Activated naive CD4-positive, alpha-beta T cell treated with anti-CD3 and anti-CD28 coated beads, Interleukin-2, amount 50 U/mL, for 16 hours (primary cell): ENCODE results near the gene HECTD4.
"Not testable (repeated sequence)": the region's sequence is repeated elsewhere in the genome, so short reads cannot be mapped to it uniquely, and the experiment has no call there.

Experiments
- DNase-seq: peaks from one replicate; pipeline ENCODE4 v3.0.0-alpha.2; 2020

The HECTD4 gene, protein sequence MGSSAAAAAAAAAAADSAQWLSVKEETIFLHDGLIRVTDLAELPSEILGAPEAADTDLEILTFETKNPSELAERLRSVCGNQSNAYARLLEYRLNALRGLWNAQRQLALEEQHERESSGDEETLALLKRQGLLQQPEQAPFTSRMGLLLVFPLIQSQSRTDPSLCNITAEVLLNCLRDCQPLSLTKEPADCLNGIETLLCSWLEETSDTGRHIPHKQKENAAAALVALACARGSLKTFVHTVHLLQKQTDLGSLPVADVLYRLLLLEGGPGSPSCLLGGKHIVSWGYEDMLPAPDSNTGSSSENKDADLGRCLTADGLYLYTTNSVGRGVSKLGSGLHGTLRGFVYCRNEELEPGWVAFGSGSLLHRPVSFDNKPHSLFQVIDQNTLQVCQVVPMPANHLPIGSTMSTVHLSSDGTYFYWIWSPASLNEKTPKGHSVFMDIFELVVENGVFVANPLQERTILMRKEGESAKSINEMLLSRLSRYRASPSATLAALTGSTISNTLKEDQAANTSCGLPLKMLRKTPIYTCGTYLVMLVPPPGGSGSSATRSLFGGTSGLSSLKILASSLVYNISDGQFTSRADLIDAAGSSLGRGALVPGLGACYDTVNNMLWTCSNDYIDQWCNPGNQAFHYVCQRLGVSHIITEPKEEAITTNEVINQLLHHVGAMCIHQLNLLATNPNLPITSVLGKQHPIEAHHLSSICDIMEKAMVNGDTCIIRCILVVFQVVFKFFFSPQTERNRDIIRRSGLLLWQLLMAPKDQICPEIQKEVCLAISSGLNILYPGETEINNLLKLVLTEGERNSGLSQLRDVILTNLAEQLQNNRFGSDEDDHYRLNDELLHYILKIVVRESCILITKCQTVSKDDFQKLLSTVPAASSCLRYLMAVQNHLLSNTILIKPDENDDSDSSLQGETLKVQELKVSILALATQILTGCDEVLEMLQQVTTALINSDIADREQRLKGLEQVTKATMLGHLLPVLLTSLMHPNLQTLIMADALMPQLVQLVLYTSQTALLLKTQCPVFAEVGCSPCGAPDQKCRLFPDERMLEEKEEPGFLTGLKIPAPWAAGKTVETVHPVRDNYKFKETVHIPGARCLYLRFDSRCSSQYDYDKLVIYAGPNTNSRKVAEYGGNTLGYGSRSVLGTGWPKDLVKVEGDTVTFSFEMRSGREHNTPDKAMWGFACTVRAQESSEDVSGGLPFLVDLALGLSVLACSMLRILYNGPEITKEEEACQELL (N-terminal part only)

DNA sequence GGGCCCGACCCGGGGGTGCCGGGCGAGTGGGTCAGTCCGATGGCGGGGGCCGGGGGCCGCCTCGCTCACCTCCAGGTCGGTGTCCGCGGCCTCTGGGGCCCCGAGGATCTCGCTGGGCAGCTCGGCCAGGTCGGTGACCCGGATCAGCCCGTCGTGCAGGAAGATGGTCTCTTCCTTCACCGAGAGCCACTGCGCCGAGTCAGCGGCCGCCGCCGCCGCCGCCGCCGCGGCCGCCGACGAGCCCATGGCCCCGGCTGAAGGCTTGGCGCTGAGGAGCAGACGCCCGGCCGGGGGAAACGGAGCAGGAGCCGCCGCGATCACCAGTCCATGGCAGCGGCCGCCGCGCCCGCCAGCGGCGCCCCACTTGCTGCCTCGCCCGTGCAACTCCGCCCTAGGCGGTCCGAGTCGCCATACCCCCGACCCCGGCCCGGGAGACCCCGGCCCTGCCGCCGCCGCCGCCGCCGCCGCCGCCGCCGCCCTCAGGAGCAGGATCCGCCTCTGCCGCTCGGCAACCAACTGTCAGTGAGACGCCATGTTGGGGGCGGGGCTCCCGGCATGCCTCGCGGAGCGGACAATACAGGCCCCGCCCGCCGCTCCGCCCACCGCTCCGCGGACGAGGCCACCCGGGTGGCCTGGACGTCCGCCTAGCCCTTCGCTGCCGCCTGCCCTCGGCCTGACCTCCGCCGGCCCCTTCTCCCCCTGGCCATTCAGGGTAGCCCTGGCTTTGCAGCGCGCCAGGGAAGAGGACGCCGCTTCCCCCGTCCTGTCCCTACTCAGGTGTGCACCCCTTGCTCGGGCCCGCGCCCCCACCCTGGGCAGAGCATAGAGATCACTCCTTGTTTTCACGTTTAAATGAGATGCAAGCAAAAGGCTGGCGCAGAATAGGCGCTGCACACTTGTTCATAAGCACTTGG, at the start of gene HECTD4:
Gene HECTD4, minus strand, starts transcription at position 549 of the 914 bp plus-strand sequence. Its CDS starts 303 bp downstream, at position 246.
- DNase-seq: peak; percentile 97

DNA sequence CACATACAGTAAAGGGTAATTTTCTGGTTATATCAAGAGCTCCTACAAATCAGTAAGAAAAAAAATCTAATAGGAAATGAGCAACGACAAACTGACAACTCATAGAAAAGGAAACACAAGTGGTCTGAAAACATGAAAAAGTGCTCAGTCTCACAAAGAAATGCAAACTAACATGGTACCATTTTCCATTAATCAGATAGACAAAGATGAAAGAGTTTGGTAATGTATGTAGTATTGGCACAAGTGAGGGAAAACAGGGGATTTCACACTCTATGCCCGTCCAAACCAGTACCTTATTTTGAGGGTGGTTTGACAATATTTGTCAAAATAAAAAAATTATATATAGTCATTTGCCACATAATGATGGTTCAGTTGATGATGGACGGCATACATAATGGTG, 49.7 kb upstream of the HECTD4 start:
- no peak for DNase-seq

DNA sequence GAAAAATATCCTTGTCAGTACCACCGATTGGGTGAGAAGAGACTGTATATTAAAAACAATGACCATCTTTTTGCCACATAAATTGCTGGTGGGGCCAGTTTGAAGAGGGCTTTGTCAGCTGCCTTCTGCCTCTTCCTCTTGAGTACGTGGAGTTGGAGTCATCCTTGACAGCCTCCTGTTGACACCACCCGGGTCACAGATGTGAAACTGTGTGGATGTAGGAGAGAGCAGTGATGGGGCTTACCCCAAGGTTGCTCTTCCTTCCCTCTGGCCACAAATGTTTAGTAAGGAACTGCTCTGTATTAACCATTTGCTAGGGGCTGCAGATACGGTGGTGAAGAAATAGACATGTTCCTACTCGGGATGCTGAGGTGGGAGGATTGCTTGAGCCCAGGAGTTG, 48.7 kb upstream of the HECTD4 start:
- no peak for DNase-seq

DNA sequence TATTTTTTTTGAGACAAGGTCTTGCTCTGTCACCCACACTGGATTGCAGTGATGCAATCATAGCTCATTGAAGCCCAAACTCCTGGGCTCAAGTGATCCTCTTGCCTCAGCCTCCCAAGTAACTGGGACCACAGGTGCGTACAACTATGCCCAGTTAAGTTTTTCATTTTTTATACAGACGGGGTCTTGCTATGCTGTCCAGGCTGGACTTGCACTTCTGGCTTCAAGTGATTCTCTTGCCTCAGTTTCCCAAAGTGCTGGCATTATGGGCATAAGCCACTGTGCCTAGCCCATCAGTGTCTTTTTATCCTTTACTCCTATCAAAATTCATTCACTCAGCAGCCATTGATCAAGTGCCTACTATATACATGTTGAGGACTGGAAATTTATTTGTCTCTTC, 45.5 kb upstream of the HECTD4 start:
- DNase-seq: no peak

DNA sequence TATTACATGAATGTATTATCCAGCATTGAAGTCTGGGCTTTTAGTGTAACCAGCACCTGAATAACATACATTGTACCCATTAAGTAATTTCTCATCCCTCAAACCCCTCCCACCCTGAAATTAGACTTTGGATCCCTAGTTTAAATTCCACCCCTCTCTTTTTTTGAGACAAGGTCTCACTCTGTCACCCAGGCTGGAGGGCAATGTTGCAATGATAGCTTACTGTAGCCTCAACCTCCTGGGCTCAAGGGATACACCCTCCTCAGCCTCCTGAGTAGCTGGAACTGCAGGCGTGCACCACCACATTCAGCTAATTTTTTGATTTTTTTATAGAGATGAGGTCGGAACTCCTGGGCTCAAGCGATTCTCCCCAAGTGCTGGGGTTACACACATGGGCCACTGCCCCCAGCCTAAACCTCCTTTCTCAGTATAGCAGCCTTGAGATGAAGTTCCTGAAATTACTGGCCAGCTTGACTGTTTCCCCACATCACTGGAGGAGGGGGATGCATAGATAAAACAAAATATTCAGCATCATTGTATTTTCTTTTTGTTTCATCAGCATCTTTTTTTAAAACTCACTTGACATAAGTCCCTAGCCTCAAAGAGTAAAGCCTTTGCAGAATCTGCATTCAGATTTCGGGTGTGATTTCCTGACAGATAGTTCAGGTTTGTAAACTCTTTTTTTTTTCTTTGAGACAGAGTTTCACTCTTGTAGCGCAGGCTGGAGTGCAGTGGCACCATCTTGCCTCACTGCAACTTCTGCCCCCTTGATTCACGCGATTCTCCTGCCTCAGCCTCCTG, 43.6 kb upstream of the HECTD4 start:
- DNase-seq: no peak

DNA sequence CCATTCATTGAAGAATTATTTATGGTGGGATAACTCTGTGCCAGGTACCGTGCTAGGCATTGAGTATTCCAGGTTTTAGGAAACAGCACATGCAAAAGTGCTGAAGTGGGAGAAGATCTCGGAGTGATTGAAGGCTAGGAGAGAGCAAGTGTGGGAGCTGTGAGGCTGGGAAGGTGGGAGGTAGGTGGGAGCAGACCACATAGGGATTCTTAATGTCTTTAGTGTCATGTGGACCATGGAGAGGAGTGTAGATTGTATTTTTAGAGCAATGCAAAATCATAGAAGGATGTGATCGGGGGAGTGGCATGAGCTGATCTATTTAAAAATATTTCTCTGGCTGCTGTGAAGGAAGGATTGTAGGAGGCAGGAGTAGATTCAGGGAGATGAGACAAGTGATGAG, 41.9 kb upstream of the HECTD4 start:
- DNase-seq: no peak

DNA sequence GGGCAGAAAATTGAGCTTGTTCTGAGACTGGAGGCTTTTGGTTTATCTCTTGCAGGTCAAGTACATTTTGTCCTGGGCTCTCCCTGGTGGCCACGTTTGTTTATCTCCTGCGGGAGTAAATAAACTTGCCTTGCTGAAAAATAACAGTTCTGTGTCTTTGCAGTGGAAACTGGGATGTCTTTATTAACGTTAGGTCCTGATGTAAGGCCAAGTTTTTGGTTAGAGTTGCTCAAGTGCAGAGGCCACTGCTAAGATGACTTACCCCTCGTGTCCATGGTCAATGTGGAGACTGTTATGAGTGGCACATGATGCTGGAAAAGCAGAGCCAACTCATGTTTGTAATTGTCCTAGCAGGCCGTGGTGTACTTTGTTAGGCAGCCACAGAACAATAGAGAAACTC, 40.3 kb upstream of the HECTD4 start:
- no peak for DNase-seq

DNA sequence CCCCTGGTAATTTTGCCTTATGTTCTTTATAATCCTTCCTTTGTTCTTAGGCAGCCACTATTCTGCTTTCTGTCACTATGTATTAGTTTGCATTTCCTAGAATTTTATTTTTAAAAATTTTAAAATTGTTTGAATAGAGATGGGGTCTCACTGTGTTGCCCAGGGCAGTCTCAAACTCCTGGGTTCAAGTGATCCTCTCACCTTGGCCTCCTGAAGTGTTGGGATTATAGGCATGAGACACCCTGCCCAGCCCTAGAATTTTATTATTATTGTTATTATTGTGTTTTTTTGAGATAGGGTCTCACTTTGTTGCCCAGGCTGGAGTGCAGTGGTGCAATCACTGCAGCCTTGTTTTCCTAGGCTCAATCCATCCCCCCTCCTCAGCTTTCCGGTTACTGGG, 39.1 kb upstream of the HECTD4 start:
- no peak for DNase-seq

DNA sequence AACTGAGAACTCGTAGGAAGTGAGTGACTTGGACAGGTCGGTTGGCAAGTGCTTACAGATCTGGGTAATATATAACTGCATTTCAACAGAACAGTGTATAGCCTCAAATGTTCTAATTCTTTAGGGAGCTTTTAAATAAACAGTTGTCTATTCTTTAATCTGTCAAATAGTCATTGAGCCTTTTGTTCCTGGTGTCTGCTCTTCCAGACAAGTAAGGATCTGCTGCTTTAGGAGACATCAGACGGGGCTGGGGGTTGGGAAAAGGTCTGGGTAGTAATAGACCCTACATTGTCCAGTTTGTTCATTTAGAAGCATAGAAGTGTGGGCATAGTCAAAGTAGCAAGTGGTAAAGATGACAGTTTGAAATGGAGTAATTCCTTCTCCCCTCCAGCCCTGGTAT, 38.5 kb upstream of the HECTD4 start:
- no peak for DNase-seq

DNA sequence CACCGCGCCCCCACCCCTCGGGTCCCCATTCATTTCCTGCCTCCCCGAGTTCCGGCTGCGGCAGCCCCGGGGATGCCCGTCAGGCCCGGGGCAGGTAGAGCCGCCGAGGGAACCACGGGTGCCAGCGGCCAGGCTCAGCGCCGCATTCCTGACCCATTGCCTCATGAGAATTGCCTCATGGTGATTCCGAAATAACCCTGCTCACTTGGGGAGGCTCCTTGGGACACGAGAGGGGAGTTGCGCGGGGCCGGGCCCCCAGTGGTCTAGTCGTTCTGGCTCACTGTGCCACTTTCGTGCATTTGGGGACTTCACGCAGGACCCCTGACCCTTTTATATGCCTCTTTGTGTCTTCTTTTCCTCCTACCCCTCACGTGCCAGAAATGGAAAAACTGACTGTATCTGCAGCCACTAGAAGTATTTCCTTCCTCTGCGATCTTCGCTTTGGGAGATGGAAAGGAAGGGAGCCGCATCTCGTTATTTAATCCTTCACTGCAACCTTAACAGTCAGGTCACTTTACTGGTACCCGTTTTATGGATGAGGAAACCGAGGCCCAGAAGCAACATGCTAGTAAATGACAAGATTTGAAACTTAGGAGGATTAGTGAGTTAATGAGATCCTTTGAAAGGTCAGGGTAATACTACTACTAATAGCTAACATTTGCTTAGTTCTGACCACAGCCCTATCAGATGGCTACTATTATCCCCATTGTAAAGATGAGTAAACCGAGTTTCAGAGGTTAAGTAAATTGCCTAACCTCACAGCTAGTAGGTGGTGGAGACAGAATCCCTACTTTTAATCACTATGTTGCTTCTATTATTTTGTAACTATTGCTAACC, 37.3 kb upstream of the HECTD4 start:
- no peak for DNase-seq

DNA sequence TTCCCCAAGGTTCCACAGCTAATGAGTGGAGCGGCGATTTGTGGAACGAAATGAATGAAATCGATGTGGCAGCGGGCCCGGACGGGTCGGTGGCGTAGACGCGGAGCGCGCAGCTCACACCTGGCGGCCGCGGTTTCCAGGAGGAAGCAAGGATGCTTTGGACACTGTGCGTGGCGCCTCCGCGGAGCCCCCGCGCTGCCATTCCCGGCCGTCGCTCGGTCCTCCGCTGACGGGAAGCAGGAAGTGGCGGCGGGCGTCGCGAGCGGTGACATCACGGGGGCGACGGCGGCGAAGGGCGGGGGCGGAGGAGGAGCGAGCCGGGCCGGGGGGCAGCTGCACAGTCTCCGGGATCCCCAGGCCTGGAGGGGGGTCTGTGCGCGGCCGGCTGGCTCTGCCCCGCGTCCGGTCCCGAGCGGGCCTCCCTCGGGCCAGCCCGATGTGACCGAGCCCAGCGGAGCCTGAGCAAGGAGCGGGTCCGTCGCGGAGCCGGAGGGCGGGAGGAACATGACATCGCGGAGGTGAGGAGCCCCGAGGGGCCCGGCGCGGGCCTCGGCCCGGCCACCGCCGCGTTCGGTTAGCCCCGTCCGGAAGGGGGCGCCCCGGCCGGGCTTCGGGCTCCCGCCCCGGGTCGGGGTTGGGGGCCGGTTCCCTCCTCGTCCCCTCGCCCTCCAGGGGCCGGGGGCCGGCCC, 36.5 kb upstream of the HECTD4 start, which contains the start of gene PTPN11:
Gene PTPN11, plus strand, starts transcription at position 340 of the 689 bp plus-strand sequence. Its CDS starts 165 bp downstream, at position 505.
- DNase-seq: peak; percentile 90

DNA sequence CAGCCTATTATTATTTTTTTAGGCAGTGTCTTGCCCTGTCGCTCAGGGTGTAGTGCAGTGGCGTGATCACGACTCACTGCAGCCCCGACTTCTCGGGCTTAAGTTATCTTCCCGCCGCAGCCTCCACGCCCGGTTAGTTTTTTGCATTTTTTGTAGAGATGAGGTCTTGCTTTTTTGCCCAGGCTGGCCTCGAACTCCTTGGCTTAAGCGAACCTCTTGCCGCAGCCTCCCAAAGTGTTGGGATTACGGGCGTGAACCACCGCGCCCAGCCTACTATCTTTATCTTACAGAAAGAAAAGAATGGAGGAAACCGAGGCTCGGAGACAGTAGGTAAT, 36.0 kb upstream of the HECTD4 start:
- no peak for DNase-seq

DNA sequence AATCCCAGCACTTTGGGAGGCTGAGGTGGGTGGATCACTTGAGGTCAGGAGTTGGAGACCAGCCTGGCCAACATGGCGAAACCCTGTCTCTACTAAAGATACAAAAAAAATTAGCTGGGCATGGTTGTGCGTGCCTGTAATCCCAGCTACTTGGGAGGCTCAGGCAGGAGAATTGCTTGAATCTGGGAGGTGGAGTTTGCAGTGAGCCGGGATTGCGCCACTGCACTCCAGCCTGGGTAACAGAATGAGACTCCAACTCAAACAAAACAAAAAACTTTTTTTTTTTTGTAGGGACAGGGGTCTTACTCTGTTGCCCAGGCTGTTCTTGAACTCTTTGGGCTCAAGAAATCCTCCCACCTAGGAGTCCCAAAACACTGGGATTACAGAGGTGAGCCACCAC, 33.2 kb upstream of the HECTD4 start:
- DNase-seq: not testable (repeated sequence)

DNA sequence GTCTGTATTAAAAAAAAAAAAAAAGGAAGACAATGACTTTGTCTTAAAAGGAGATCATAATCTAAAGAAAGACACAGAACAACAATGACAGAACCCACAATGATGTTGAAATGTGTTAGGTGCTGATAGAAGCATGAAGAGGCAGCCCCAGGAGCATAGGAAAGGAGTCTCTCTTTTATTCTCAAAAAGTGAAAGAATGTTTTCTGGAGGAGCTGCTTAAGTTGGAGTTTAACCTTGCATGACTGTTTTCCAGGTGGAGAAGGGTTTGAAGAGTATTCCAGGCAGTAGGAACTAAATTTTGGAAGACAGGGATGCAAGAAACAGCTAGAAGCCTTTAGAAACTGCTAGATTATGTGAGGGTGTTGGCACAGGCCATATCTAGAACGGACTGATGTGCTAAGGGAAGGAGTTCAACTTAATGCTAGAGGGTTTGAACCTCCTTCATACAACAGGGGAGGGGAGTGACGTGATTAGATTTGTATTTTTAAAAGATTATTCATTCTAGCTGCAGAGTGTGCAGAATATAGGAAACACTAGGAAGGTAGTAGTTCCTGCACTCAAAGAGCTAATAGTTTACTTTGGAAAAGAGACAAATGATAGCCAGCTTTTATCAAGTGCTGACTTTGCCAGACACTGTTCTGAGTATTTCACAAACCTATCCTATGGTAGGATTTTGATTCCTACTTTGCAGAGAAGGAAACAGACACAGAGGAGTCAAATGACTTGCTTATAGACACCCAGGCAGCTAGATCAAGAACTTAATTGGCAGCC, 31.8 kb upstream of the HECTD4 start:
- DNase-seq: no peak

DNA sequence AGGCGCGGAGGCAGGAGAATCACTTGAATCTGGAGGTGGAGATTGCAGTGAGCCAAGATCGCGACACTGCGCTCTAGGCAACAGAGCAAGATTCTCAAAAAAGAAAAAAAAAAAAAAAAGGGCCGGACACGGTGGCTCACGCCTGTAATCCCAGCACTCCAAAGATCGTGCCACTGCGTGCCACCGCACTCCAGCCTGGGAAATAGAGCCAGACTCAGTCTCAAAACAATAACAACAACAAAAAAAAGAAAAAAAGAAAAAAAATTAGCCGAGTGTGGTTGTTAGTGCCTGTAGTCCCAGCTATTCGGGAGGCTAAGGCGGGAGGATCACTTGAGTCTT, 27.6 kb upstream of the HECTD4 start:
- DNase-seq: no peak

DNA sequence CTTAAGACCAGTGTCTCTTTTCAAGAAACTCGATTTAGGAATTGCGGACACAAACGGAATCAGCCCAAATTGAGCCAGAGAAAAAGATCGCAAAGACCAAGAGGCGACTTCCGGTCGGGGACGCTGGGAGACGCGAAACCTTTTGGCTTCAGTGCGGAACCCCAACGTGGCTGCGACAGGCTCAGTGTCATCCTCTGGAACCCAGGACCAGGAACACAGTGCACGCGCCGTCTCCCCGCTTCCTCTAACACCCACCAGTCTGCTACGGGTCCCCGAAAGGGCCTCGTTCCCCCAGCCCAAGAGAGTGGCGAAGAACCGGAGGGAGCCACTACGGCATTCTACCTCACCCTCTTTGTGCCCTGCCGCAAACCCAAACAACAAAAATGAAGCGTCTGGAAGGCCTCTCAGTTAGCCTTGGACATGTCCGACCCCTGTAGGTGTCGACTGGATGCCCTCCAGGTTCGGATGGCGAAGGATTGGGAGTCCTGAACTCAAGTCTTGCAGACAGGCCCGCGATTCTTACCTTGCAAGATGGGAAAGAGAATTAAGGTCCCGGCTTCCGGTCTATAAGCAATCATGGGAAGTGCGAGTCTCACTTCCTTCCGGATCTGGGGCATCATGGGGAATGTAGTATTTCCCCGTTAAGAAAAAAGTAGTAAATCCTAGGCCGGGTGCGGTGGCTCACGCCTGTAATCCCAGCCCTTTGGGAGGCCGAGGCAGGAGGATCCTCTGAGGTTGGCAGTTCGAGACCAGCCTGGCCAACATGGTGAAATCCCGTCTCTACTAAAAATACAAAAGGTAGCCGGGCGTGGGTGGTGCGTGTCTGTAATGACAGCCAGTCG, 27.1 kb upstream of the HECTD4 start, which contains the start of gene RPL6:
Gene RPL6, minus strand, starts transcription at position 542 of the 842 bp plus-strand sequence. CDS start 949 bp downstream, outside the sequence.
- peak; percentile 73 for DNase-seq

DNA sequence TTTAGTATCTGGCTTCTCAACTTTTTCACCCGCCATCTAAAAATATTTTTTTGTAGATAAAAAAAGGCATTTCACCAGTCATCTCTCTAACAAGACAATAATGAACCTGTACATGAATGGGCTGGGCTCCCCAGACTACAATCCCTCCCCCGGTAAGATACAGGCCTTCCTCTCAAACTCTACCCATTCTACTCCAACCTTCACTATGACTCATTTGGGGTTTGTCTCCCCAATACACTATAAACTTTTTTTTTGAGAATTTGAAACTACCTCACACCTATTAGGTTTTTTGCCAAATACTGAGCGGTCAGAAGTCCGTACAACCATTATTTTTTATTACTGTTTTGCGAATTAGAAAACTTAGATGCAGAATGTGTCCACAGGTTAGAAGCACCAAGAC, 26.4 kb upstream of the HECTD4 start:
- DNase-seq: no peak

DNA sequence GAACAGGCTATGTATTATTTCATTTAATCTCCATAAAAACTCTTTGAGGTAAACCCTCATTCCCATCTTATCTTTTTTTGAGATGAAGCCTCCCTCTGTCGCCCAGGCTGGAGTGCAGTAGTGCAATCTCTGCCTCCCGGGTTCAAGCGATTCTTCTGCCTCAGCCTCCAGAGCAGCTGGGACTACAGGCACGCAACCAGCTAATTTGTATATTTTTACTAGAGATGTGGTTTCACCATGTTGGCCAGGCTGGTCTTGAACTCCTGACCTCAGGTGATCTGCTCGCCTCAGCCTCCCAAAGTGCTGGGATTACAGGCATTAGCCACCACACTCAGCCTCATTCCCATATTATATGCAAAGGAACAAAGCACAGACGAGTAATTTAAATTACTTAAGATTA, 25.5 kb upstream of the HECTD4 start:
- not testable (repeated sequence) for DNase-seq
